HFFc6 (cell line): ENCODE data around the gene LASP1. TPM values are rescaled to one million over a fixed set of nuclear protein-coding genes. Genes with fewer than 3 reads are reported as not detected.
"Not testable (repeated sequence)": the region's sequence is repeated elsewhere in the genome, so short reads cannot be mapped to it uniquely, and the experiment has no call there.

Source experiments
- DNase-seq: peaks from one replicate; pipeline ENCODE4 v3.0.0-alpha.2; 2018
- H3K27ac Mint-ChIP-seq: 2 replicates; pipeline ENCODE4 v1.8.0; 2020; ENCODE audit warnings: mild to moderate bottlenecking, mixed read lengths
- H3K27me3 Mint-ChIP-seq: 2 replicates; pipeline ENCODE4 v1.8.0; 2021; ENCODE audit warnings: mild to moderate bottlenecking, moderate library complexity, mixed read lengths; ENCODE audit not compliant: insufficient read depth
- H3K36me3 Mint-ChIP-seq: 2 replicates; pipeline ENCODE4 v1.8.0; 2021; ENCODE audit warnings: low read depth, mixed read lengths
- H3K4me1 Mint-ChIP-seq: 2 replicates; pipeline ENCODE4 v1.8.0; 2020; ENCODE audit warnings: low read depth, mixed read lengths
- H3K4me3 Mint-ChIP-seq: 2 replicates; pipeline ENCODE4 v1.8.0; 2020; ENCODE audit warnings: mild to moderate bottlenecking, moderate library complexity, mixed read lengths
- H3K9me3 Mint-ChIP-seq: 2 replicates; pipeline ENCODE4 v1.8.0; 2020; ENCODE audit warnings: mild to moderate bottlenecking, mixed read lengths
- total RNA-seq, 6 experiments: library from RNA; stranded (reverse); fragmentation: NEBNext Ultra II Directional; extraction: Animal tissue kit (Norgen Biotek cat#: 25700); gene quantifications; 2 replicates in 1 of 6; 3 replicates in 5 of 6; pipeline ENCODE4 v1.2.3, GENCODE V29; 2021
- TF ChIP-seq, protein P1 (sequence below): fragments of 200-600 bp; sonication (generic); IDR thresholded peaks from 2 replicates; pipeline ENCODE4 v1.5.0; 2021; ENCODE audit warnings: antibody characterized with exemption, mild to moderate bottlenecking

Gene LASP1
- total RNA-seq, 6 experiments from 2014 or later: 428 to 517 (median 484) TPM

DNA sequence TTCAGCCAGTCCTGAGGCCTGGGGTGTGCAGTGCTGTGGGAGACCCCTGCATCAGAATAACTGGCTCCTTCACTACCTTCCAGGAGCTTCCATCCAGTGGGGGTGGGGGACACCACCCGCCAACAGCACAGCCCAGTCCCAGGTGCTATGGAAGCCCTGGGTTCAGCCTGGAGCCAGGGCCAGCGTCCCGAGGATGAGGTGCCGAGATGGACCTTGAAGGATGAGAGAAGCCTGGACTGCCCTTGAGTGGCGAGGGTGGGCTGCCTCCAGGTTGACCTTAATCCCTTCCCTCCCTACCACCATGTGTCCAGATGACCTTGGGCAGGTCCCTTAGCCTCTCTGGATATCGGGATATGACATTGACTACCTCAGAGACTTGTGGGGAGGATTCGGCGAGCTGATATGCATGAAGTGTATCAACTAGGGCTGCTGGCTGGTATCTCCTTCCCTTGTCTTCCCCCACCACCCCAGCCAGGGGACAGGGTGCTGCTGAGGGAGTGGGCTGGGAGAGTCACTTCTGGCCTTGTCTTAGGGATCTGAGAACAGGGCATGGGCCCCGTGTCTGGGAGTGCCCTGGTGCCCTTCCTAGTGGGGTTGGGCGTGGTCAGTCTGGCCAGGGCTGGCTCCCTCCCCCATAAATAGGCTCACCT is 41.3 kb downstream of the LASP1 start:
- Mint-ChIP-seq H3K4me1 (peaks cover 19% of the 10 kb centered on the region), H3K36me3 (peaks cover 27% of the 10 kb centered on the region), H3K27ac (no peak overlapping the region), H3K4me3 (no peak overlapping the region), H3K27me3 (peaks cover 17% of the 10 kb centered on the region), H3K9me3 (no peaks in the 10 kb centered on the region; the same call in 1 of the 2 replicates)
- DNase-seq: no peak
- TF ChIP-seq, protein P1, sequence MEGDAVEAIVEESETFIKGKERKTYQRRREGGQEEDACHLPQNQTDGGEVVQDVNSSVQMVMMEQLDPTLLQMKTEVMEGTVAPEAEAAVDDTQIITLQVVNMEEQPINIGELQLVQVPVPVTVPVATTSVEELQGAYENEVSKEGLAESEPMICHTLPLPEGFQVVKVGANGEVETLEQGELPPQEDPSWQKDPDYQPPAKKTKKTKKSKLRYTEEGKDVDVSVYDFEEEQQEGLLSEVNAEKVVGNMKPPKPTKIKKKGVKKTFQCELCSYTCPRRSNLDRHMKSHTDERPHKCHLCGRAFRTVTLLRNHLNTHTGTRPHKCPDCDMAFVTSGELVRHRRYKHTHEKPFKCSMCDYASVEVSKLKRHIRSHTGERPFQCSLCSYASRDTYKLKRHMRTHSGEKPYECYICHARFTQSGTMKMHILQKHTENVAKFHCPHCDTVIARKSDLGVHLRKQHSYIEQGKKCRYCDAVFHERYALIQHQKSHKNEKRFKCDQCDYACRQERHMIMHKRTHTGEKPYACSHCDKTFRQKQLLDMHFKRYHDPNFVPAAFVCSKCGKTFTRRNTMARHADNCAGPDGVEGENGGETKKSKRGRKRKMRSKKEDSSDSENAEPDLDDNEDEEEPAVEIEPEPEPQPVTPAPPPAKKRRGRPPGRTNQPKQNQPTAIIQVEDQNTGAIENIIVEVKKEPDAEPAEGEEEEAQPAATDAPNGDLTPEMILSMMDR: no peak

DNA sequence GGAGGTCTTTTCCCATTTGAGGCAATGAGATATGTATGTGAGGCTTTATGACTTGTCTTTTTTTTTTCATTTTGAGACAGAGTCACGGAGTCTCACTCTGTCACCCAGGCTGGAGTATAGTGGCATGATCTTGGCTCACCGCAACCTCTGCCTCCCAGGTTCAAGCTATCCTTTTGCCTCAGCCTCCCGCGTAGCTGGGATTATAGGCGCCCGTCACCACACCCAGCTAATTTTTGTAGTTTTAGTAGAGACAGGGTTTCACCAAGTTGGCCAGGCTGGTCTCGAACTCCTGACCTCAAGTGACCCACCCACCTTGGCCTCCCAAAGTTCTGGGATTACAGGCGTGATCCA is 41.8 kb downstream of the LASP1 start:
- DNase-seq, H3K4me3 Mint-ChIP-seq, H3K9me3 Mint-ChIP-seq, H3K27ac Mint-ChIP-seq: not testable (repeated sequence)
- peaks cover 17% of the 10 kb centered on the region for H3K27me3 Mint-ChIP-seq
- peaks cover 14% of the 10 kb centered on the region for H3K4me1 Mint-ChIP-seq
- H3K36me3 Mint-ChIP-seq: peaks cover 28% of the 10 kb centered on the region

DNA sequence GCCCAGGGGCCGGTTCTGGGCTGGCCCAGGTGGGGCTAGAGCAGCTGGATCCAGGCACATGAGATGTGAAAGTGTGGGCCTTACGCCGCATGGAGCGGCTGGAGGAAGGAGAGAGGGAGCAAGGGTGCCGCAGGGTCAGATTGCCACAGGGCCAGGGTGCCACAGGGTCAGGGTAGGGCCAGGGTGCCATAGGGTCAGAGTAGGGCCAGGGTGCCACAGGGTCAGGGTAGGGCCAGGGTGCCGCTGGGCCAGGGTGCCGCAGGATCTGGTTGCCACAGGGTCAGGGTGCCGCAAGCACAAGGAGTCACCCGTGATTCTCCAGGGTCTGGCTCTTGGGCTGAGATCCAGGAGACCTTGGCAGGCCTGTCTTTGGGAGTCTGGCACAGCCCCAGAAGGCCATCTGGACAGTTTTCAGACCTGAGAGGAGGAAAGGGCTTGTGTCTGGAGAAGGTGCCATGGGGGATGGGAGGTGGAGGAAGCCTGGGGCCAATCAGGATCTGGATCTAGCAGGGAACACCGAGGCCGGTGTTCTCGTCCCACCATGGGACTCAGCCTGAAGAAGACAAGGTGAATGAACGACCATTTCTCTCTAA is 42.5 kb downstream of the LASP1 start:
- TF ChIP-seq, protein P1: no peak
- DNase-seq: no peak
- H3K27ac Mint-ChIP-seq: peak overlapping the region; percentile 42; the same call in 1 of the 2 replicates
- peaks cover 8% of the 10 kb centered on the region for H3K4me1 Mint-ChIP-seq
- peaks cover 21% of the 10 kb centered on the region for H3K27me3 Mint-ChIP-seq
- H3K4me3 Mint-ChIP-seq: no peak overlapping the region
- no peaks in the 10 kb centered on the region; the same call in 1 of the 2 replicates for H3K9me3 Mint-ChIP-seq
- H3K36me3 Mint-ChIP-seq: peaks cover 32% of the 10 kb centered on the region

DNA sequence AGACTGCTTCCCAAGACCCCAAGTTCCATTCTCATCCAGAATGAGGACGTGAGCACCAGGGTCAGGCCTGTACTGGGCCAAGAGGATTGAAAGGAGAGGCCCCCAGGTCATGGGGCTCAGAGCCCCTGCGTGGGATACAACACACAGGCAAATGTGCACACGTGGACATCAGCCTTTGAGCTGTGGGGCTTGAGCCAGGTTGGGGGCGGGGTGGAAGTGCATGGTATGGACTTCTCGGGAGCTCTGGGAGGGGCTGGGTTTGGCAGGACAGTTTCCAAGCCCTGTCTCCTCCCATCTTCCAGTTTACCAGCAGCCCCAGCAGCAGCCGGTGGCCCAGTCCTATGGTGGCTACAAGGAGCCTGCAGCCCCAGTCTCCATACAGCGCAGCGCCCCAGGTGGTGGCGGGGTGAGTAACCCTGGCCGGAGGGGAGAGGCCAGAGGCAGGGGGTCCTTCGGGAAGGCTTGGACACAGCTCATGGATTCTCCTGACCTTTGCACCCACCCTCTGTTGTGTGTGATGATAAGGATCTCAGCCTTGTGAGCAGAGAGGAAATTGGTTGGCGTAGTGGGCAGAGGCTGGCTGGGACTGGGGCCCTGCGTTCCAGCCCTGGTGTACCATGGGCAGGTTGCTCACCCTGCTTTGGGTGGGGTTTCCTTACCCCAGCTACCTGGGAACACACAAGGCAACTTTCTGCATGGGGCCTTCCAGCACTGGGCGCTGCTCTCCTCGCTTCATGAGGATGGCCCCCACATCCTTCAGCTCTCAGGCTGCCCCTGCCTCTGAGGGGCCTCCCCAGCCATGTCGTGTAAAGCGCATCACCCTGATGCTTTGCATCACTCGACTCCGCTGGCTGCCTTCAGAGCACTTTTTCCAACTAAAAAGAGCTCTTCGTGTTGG is 45.1 kb downstream of the LASP1 start:
- H3K36me3 Mint-ChIP-seq: peaks cover 43% of the 10 kb centered on the region
- peaks cover 10% of the 10 kb centered on the region; the same call in 1 of the 2 replicates for H3K4me1 Mint-ChIP-seq
- DNase-seq: no peak
- H3K27me3 Mint-ChIP-seq: peaks cover 28% of the 10 kb centered on the region
- H3K4me3 Mint-ChIP-seq: 0 out of 2 replicates have a peak overlapping the region, but pooled peaks have one; percentile 24
- H3K9me3 Mint-ChIP-seq: no peaks in the 10 kb centered on the region; the same call in 1 of the 2 replicates
- TF ChIP-seq, protein P1: peak; percentile 40
- H3K27ac Mint-ChIP-seq: no peak overlapping the region

DNA sequence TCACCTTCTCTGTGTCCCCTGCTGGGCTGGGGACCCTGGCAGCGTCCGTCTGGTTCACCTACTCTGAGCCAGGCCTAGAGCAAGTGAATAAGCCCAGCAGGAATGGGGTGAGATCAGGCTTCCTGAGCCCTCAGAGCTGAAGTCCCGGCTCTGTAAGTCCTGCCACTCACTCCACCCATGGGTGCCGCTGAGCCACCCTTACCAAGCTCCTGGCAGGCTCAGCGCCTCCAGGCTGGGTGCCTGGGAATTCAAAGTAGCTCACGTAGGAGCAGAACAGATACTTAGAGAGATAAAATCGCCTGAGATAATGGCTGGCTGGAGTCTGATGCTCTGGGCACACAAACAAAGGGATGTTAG is 45.8 kb downstream of the LASP1 start:
- peaks cover 16% of the 10 kb centered on the region; the same call in 1 of the 2 replicates for H3K4me1 Mint-ChIP-seq
- H3K4me3 Mint-ChIP-seq: no peak overlapping the region
- no peaks in the 10 kb centered on the region; the same call in 1 of the 2 replicates for H3K9me3 Mint-ChIP-seq
- peak overlapping the region; percentile 57 for H3K27ac Mint-ChIP-seq
- H3K36me3 Mint-ChIP-seq: peaks cover 40% of the 10 kb centered on the region
- peaks cover 31% of the 10 kb centered on the region for H3K27me3 Mint-ChIP-seq
- DNase-seq: no peak
- TF ChIP-seq, protein P1: no peak
